HepG2 (cell line): ENCODE data around the gene CIBAR2. TPM values are rescaled to one million over a fixed set of nuclear protein-coding genes. Genes with fewer than 3 reads are reported as not detected.

Source experiments
- HDAC1 ChIP-seq: sonication (generic); formaldehyde crosslinking; IDR thresholded peaks from 2 replicates; pipeline ENCODE4 v1.5.1; 2020; ENCODE audit warnings: mild to moderate bottlenecking, missing genetic modification reagents
- MIXL1 ChIP-seq: IDR thresholded peaks from 2 replicates; pipeline ENCODE4 v1.6.1; 2016
- MLLT10 ChIP-seq: sonication (generic); formaldehyde crosslinking; IDR thresholded peaks from 2 replicates; pipeline ENCODE4 v1.4.0; 2020; ENCODE audit warnings: missing genetic modification reagents
- MTA1 ChIP-seq: sonication (generic); formaldehyde crosslinking; IDR thresholded peaks from 2 replicates; pipeline ENCODE4 v1.4.0; 2020; ENCODE audit warnings: missing genetic modification reagents, mild to moderate bottlenecking, borderline replicate concordance
- PCBP1 ChIP-seq: fragments of 200-400 bp; formaldehyde crosslinking; IDR thresholded peaks from 2 replicates; pipeline ENCODE4 v1.6.1; 2017; ENCODE audit warnings: mild to moderate bottlenecking, low read depth, low read length, borderline replicate concordance
- REPIN1 ChIP-seq: sonication (generic); formaldehyde crosslinking; IDR thresholded peaks from 2 replicates; pipeline ENCODE4 v1.8.0; 2022; ENCODE audit warnings: missing genetic modification reagents, low read depth, mild to moderate bottlenecking, borderline replicate concordance
- ZNF235 ChIP-seq: sonication (generic); formaldehyde crosslinking; IDR thresholded peaks from 2 replicates; pipeline ENCODE4 v1.8.1; 2023; ENCODE audit warnings: mild to moderate bottlenecking, missing genetic modification reagents, borderline replicate concordance
- ZNF841 ChIP-seq: sonication (generic); formaldehyde crosslinking; IDR thresholded peaks from 2 replicates; pipeline ENCODE4 v1.8.1; 2023; ENCODE audit warnings: missing genetic modification reagents, borderline replicate concordance
- polyA plus RNA-seq, 8 experiments: library from polyadenylated mRNA; depleted of rRNA in 3 of 8; stranded (reverse) in 7 of 8; unstranded in 1 of 8; fragments of >200 nt; fragmentation: Illumina TruSeq in 4 of 8; extraction: Trizol in 4 of 8; gene quantifications; 2 replicates each; pipeline versions ENCODE4 v1.2.1 to v1.2.3, GENCODE V29; 2011 to 2016; ENCODE audit warnings: low read depth in 4 of 8, missing spikeins in 1 of 8, mixed read lengths in 1 of 8; ENCODE audit not compliant: insufficient read depth in 1 of 8
- total RNA-seq, 5 experiments: library from RNA; depleted of rRNA; stranded (reverse); fragments of >200 nt; fragmentation: Illumina TruSeq; extraction: Trizol; gene quantifications; 2 replicates each; pipeline ENCODE4 v1.2.3, GENCODE V29; 2016; ENCODE audit warnings: low read depth in 1 of 5
- TF ChIP-seq, protein P1 (sequence below): sonication (generic); formaldehyde crosslinking; IDR thresholded peaks from 2 replicates; pipeline ENCODE4 v1.5.1; 2020; ENCODE audit warnings: mild to moderate bottlenecking, missing genetic modification reagents, borderline replicate concordance
- TF ChIP-seq, protein P2 (sequence below): sonication (generic); formaldehyde crosslinking; IDR thresholded peaks from 2 replicates; pipeline ENCODE4 v1.4.0; 2020; ENCODE audit warnings: missing genetic modification reagents, borderline replicate concordance

Gene CIBAR2
- total and polyA plus RNA-seq, 2 of the 13 experiments (the other 11 are each of a cell fraction or from before 2014, with no cell fraction given), result not detected

DNA sequence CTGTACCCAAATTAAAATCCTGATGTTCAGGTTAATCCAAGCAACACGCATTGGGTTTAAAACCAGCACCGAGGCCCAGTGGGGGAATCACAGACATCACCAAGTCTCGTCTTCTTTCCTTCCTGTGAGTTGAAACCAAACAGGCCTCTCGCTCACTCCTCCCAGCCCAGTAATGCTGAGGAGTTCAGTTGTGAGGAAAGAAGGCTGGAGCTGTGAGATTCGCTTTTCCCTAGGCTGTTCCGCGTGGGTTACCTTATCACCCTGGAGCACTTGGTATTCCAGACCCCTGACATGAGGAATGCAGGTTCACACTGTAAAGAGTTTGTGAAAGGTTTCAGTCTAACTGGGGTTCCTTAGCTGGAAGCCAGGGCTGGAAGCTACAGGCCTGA is 20.8 kb downstream of the CIBAR2 start (continued):
- TF ChIP-seq, protein P1, sequence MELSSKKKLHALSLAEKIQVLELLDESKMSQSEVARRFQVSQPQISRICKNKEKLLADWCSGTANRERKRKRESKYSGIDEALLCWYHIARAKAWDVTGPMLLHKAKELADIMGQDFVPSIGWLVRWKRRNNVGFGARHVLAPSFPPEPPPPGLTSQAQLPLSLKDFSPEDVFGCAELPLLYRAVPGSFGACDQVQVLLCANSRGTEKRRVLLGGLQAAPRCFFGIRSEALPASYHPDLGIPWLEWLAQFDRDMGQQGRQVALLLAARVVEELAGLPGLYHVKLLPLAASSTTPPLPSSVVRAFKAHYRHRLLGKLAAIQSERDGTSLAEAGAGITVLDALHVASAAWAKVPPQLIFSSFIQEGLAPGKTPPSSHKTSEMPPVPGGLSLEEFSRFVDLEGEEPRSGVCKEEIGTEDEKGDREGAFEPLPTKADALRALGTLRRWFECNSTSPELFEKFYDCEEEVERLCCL, result no peak
- TF ChIP-seq HDAC1 (no peak), PCBP1 (no peak), MLLT10 (CRISPR knock-in tag) (no peak), MTA1 (CRISPR knock-in tag) (no peak), ZNF235 (CRISPR knock-in tag) (no peak), MIXL1 (CRISPR knock-in tag) (no peak), REPIN1 (no peak), ZNF841 (CRISPR knock-in tag) (no peak)
- TF ChIP-seq, protein P2, sequence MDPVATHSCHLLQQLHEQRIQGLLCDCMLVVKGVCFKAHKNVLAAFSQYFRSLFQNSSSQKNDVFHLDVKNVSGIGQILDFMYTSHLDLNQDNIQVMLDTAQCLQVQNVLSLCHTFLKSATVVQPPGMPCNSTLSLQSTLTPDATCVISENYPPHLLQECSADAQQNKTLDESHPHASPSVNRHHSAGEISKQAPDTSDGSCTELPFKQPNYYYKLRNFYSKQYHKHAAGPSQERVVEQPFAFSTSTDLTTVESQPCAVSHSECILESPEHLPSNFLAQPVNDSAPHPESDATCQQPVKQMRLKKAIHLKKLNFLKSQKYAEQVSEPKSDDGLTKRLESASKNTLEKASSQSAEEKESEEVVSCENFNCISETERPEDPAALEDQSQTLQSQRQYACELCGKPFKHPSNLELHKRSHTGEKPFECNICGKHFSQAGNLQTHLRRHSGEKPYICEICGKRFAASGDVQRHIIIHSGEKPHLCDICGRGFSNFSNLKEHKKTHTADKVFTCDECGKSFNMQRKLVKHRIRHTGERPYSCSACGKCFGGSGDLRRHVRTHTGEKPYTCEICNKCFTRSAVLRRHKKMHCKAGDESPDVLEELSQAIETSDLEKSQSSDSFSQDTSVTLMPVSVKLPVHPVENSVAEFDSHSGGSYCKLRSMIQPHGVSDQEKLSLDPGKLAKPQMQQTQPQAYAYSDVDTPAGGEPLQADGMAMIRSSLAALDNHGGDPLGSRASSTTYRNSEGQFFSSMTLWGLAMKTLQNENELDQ (CRISPR knock-in tag), result no peak
